BJ (cell line): ENCODE data around the gene WNT7A. TPM values are rescaled to one million over a fixed set of nuclear protein-coding genes. Genes with fewer than 3 reads are reported as not detected.

Experiments
- CTCF ChIA-PET: fragments of 350-600 bp; formaldehyde crosslinking; extraction: SDS; loops from one replicate; lab custom pipeline; 2021; ENCODE audit warnings: antibody characterized with exemption, inconsistent platforms; lab: Yijun Ruan, JAX
- POLR2A ChIA-PET: fragments of 300-600 bp; sonication (Branson Sonifier 250); formaldehyde crosslinking; extraction: SDS; loops from one replicate; lab custom pipeline; 2021; ENCODE audit warnings: antibody characterized with exemption; lab: Charles Lee
- DNase-seq: peaks from one replicate; pipeline ENCODE4 v3.0.0-alpha.2; 2011; ENCODE audit warnings: low read depth
- H3K27me3 ChIP-seq: 2 replicates; pipeline ENCODE4 v1.6.0; 2011; ENCODE audit warnings: low read length; ENCODE audit not compliant: control insufficient read depth, insufficient read depth
- H3K36me3 ChIP-seq: 2 replicates; pipeline ENCODE4 v1.5.1; 2011; ENCODE audit warnings: low read length; ENCODE audit not compliant: control insufficient read depth, insufficient read depth
- H3K4me3 ChIP-seq: 2 replicates; pipeline ENCODE4 v1.5.1; 2011; ENCODE audit warnings: low read depth, mild to moderate bottlenecking, control low read depth, low read length
- CTCF ChIP-seq: IDR thresholded peaks from 2 replicates; pipeline ENCODE4 v1.5.1; 2011; ENCODE audit warnings: low read depth, mild to moderate bottlenecking, control low read depth, inconsistent platforms, low read length, moderate library complexity; ENCODE audit not compliant: insufficient read depth
- polyA plus RNA-seq: library from polyadenylated mRNA; depleted of rRNA; stranded (reverse); fragments of >200 nt; gene quantifications from 2 replicates; pipeline ENCODE4 v1.2.3, GENCODE V29; 2011; rRNA removed

Gene WNT7A
- polyA plus RNA-seq, 1 experiment, result not detected

- Histone ChIP-seq H3K4me3 (no peak overlapping the region), H3K36me3 (no peaks in the 10 kb centered on the region), H3K27me3 (no peaks in the 10 kb centered on the region)
- ChIA-PET POLR2A (no interaction called here), CTCF (no interaction called here)
- DNase-seq, result no peak
- no peak for TF ChIP-seq CTCF
These were observed 112.0 kb downstream of the WNT7A start for GRCh38 chr3:13767896-13768295.

GRCh38 chr3:13767030-13767429 is 112.8 kb downstream of the WNT7A start:
- Histone ChIP-seq H3K4me3 (no peak overlapping the region), H3K27me3 (no peaks in the 10 kb centered on the region), H3K36me3 (no peaks in the 10 kb centered on the region)
- POLR2A ChIA-PET, result no interaction called here
- TF ChIP-seq CTCF, result no peak
- CTCF ChIA-PET, result no interaction called here
- no peak for DNase-seq

Other genes with a start within 250 kb of the WNT7A start
- 6.7 and 10.3 TPM in 2 replicates for gene CHCHD4, start 244.8 kb upstream of the WNT7A start, polyA plus RNA-seq
- 172 and 246 TPM in 2 replicates for gene TMEM43, start 245.0 kb upstream of the WNT7A start, polyA plus RNA-seq